Mesenchymal stem cell (in vitro differentiated cells and primary cell): ENCODE results near the gene PYROXD2.

Experiments
- DNase-seq: peaks from one replicate; pipeline ENCODE4 v3.0.0-alpha.2; 2013
- H2AFZ ChIP-seq: one replicate; pipeline ENCODE4 v1.6.1; 2013; ENCODE audit warnings: low read depth, mild to moderate bottlenecking, control low read depth, inconsistent platforms, low read length, moderate library complexity
- H2AK5ac ChIP-seq: 2 replicates; pipeline ENCODE4 v1.6.1; 2013; ENCODE audit warnings: low read length, moderate library complexity, mild to moderate bottlenecking, inconsistent platforms; ENCODE audit not compliant: severe bottlenecking
- H2BK120ac ChIP-seq: one replicate; pipeline ENCODE4 v1.6.1; 2013; ENCODE audit warnings: low read depth, mild to moderate bottlenecking, inconsistent platforms, low read length, moderate library complexity
- H2BK12ac ChIP-seq, 2 experiments: one replicate each; pipeline ENCODE4 v1.6.1; 2013; ENCODE audit warnings: inconsistent platforms in 2 of 2, low read length in 2 of 2, mild to moderate bottlenecking in 2 of 2, moderate library complexity in 2 of 2, control low read depth in 1 of 2
- H2BK15ac ChIP-seq: one replicate; pipeline ENCODE4 v1.6.1; 2013; ENCODE audit warnings: mild to moderate bottlenecking, low read depth, inconsistent platforms; ENCODE audit not compliant: poor library complexity, severe bottlenecking
- H2BK5ac ChIP-seq: 2 replicates; pipeline ENCODE4 v1.6.1; 2013; ENCODE audit warnings: low read depth, mild to moderate bottlenecking, low read length, control low read depth, inconsistent platforms; ENCODE audit not compliant: poor library complexity, severe bottlenecking
- H3K14ac ChIP-seq, 2 experiments: one replicate each; pipeline ENCODE4 v1.6.1; 2013; ENCODE audit warnings: inconsistent platforms in 2 of 2, low read length in 2 of 2, control low read depth in 1 of 2, mild to moderate bottlenecking in 1 of 2, moderate library complexity in 1 of 2
- H3K18ac ChIP-seq, 2 experiments: one replicate each; pipeline ENCODE4 v1.6.1; 2013; ENCODE audit warnings: inconsistent platforms in 2 of 2, low read length in 2 of 2, control low read depth in 1 of 2, low read depth in 1 of 2, mild to moderate bottlenecking in 1 of 2
- H3K23ac ChIP-seq, 2 experiments: one replicate each; pipeline ENCODE4 v1.6.1; 2013; ENCODE audit warnings: inconsistent platforms in 2 of 2, low read length in 2 of 2, mild to moderate bottlenecking in 2 of 2, moderate library complexity in 2 of 2, control low read depth in 1 of 2
- H3K27ac ChIP-seq: 2 replicates; pipeline ENCODE4 v1.5.1; 2013; ENCODE audit warnings: mild to moderate bottlenecking, moderate library complexity, low read length, control low read depth, inconsistent platforms; ENCODE audit not compliant: poor library complexity, severe bottlenecking
- H3K27me3 ChIP-seq, 2 experiments: 2 replicates each; pipeline versions ENCODE4 v1.6.1 to v1.7.0; 2013; ENCODE audit warnings: low read length in 2 of 2, mild to moderate bottlenecking in 2 of 2, moderate library complexity in 2 of 2, control low read depth in 1 of 2, inconsistent platforms in 1 of 2; ENCODE audit not compliant: control insufficient read depth in 1 of 2, insufficient read depth in 1 of 2
- H3K36me3 ChIP-seq, 2 experiments: 2 replicates each; pipeline versions ENCODE4 v1.6.1 to v1.7.0; 2013; ENCODE audit warnings: low read length in 2 of 2, control low read depth in 1 of 2, inconsistent platforms in 1 of 2, low read depth in 1 of 2, mild to moderate bottlenecking in 1 of 2; ENCODE audit not compliant: insufficient read depth in 2 of 2, control insufficient read depth in 1 of 2
- H3K4ac ChIP-seq, 2 experiments: one replicate each; pipeline ENCODE4 v1.6.1; 2013; ENCODE audit warnings: inconsistent platforms in 2 of 2, low read length in 2 of 2, mild to moderate bottlenecking in 2 of 2, moderate library complexity in 2 of 2, control low read depth in 1 of 2, low read depth in 1 of 2
- H3K4me1 ChIP-seq: 2 replicates; pipeline ENCODE4 v1.6.1; 2013; ENCODE audit warnings: low read depth, low read length, control low read depth; ENCODE audit not compliant: control insufficient read depth, insufficient read depth
- H3K4me2 ChIP-seq: 2 replicates; pipeline ENCODE4 v1.6.1; 2013; ENCODE audit warnings: low read length, mild to moderate bottlenecking, inconsistent platforms; ENCODE audit not compliant: poor library complexity, severe bottlenecking
- H3K4me3 ChIP-seq, 2 experiments: 2 replicates each; pipeline versions ENCODE4 v1.5.1 to v1.7.0; 2013; ENCODE audit warnings: low read length in 2 of 2, mild to moderate bottlenecking in 2 of 2, control low read depth in 1 of 2, low read depth in 1 of 2; ENCODE audit not compliant: insufficient read depth in 1 of 2
- H3K79me1 ChIP-seq: replicated peaks from 2 replicates; pipeline ENCODE4 v1.6.1; 2013; ENCODE audit warnings: mild to moderate bottlenecking, control low read depth, low read length, inconsistent platforms; ENCODE audit not compliant: poor library complexity, severe bottlenecking
- H3K9ac ChIP-seq: 2 replicates; pipeline ENCODE4 v1.7.0; 2013; ENCODE audit warnings: mild to moderate bottlenecking, low read length, moderate library complexity
- H3K9me3 ChIP-seq: 2 replicates; pipeline ENCODE4 v1.7.0; 2013; ENCODE audit warnings: mild to moderate bottlenecking, low read length; ENCODE audit not compliant: control insufficient read depth
- H4K8ac ChIP-seq: one replicate; pipeline ENCODE4 v1.6.1; 2013; ENCODE audit warnings: inconsistent platforms, mild to moderate bottlenecking, low read length, moderate library complexity
- H4K91ac ChIP-seq: one replicate; pipeline ENCODE4 v1.6.1; 2013; ENCODE audit warnings: mild to moderate bottlenecking, low read length, inconsistent platforms
- WGBS: methylation state at CpG from one replicate; pipeline ENCODE4 v1.1.7; 2013; ENCODE audit warnings: mixed read lengths; 5-methylcytosine and 5-hydroxymethylcytosine counted together

The PYROXD2 gene

DNA sequence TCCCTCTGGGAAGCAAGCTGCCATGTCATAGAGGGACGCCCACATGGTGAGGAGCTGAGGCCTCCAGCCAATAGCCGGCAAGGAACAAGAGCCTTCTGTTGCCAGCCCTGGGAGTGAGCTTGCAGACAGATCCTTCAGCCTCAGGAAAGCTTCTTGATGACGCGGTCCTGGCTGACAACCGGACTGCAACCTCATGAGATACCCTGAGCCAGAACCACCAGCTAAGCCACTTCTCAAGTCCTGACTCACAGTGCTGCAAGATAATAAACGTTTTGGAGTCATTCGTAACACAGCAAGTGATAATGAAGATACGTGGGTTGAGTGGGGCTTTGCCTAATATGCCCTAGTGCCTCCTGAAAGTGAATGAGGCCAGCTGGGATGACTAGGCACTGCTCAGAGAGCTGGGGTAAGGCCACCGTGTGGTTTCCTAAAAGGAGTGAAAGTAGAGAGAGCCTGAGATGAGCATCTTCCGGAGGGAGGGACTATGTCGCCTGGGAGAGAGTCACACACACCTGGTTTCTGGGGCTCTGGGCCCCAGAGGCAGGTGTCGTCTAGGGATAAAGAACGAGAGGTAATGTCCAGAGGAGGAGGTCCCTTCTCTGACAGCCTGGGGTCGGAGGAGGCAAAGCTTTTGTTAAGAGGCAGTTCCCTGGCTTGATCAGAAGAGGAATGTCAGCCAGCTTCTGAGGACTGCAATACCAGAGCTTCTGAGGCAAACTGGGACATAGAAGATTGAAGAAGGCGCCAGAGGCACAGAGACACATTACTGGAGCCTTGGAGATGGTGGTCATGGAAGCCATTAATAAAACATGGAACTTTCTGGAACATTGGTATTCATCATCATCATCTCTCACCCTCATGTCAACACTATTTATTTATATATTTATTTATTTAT, 53.6 kb downstream of the PYROXD2 start:
- peak; percentile 98 for DNase-seq
- Histone ChIP-seq H3K27ac (no peak overlapping the region), H2BK120ac (no peak overlapping the region), H2BK5ac (no peak overlapping the region), H3K23ac (no peak overlapping the region), H3K4me1 (peaks cover 3% of the 10 kb centered on the region), H3K9me3 (no peaks in the 10 kb centered on the region), H2BK12ac (peak overlapping the region in 1 of 2 experiments; percentile 28), H3K36me3 (no peaks in the 10 kb centered on the region), H3K18ac (no peak overlapping the region), H3K27me3 (peaks cover 0 to under 1% of the 10 kb centered on the region in 2 experiments), H4K91ac (no peak overlapping the region), H4K8ac (peak overlapping the region; percentile 27), H2AFZ (no peak overlapping the region), H2AK5ac (no peak overlapping the region), H3K4me3 (peak overlapping the region in 1 of 2 experiments; percentile 54), H3K4me2 (no peak overlapping the region), H3K79me1 (no peaks in the 10 kb centered on the region), H3K9ac (peak overlapping the region; percentile 70), H2BK15ac (no peak overlapping the region), H3K14ac (no peak overlapping the region), H3K4ac (no peak overlapping the region)
- 55% methylated on average over 14 of the region's 15 CpGs for whole genome bisulfite sequencing

DNA sequence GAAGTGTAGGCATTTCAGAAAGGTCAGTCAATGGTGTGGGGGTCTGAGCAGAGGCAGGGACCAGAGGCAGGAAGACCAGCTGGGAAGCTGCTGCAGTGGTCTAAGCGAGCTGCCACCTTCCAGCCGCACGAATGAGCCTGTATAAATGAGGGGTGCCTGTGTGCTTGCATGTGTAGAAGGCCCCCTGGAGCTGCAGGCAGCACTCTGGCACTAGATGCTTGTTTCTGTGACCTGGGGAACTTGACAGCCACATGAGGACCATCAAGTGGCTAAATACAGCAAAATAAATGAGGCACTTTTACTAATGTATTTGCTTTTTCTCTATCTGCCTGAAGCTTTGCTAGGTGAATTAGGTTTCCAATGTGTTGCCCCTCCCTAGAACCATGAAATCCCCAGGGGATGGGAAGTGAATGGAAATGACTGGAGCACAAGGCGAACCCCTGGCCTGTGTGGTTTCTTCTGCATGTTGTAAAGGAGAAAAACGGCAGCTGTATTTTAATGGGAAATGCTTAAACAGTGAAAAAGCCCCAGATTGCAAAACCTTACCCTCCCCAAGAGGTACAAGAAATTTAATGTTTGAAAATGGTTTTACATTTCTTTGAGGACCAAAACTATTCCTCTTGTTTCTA, 57.7 kb downstream of the PYROXD2 start:
- no peak overlapping the region for H2BK15ac ChIP-seq
- no peak overlapping the region for H3K4ac ChIP-seq

GRCh38 chr10:98354491-98354890, 60.5 kb downstream of the PYROXD2 start:
- no peak overlapping the region for H3K14ac ChIP-seq
- peak overlapping the region in 1 of 2 experiments; percentile 61 for H2BK12ac ChIP-seq
- no peak overlapping the region for H3K4me2 ChIP-seq
- no peak overlapping the region for H2AK5ac ChIP-seq
- H3K36me3 ChIP-seq = no peaks in the 10 kb centered on the region
- H3K4me3 ChIP-seq = no peak overlapping the region
- no peak for DNase-seq
- H3K79me1 ChIP-seq = no peaks in the 10 kb centered on the region
- no peak overlapping the region for H4K8ac ChIP-seq
- WGBS = 80% methylated on average over 3 of the region's 3 CpGs
- H3K27ac ChIP-seq = no peak overlapping the region
- H2BK5ac ChIP-seq = no peak overlapping the region
- no peak overlapping the region for H3K23ac ChIP-seq
- H4K91ac ChIP-seq = no peak overlapping the region
- no peak overlapping the region for H2AFZ ChIP-seq
- no peak overlapping the region for H2BK15ac ChIP-seq
- peaks cover 28 to 43% of the 10 kb centered on the region in 2 experiments for H3K27me3 ChIP-seq
- H3K9me3 ChIP-seq = no peaks in the 10 kb centered on the region
- no peak overlapping the region for H3K9ac ChIP-seq
- no peak overlapping the region for H3K4ac ChIP-seq
- H3K4me1 ChIP-seq = peaks cover under 1% of the 10 kb centered on the region
- H3K18ac ChIP-seq = no peak overlapping the region
- no peak overlapping the region for H2BK120ac ChIP-seq

More for the DNA sequence above, 57.7 kb downstream of the PYROXD2 start:
- no peak overlapping the region for H2BK120ac ChIP-seq
- H3K27ac ChIP-seq = no peak overlapping the region
- no peaks in the 10 kb centered on the region for H3K9me3 ChIP-seq
- H4K8ac ChIP-seq = peak overlapping the region; percentile 27
- peaks cover 25 to 28% of the 10 kb centered on the region in 2 experiments for H3K27me3 ChIP-seq
- H2AFZ ChIP-seq = no peak overlapping the region
- H3K4me2 ChIP-seq = no peak overlapping the region
- no peaks in the 10 kb centered on the region for H3K79me1 ChIP-seq
- no peak overlapping the region for H2BK5ac ChIP-seq
- no peak overlapping the region for H4K91ac ChIP-seq
- peak overlapping the region in 1 of 2 experiments; percentile 78 for H3K18ac ChIP-seq
- H3K23ac ChIP-seq = peak overlapping the region in 1 of 2 experiments; percentile 64
- no peak overlapping the region for H2AK5ac ChIP-seq
- H3K14ac ChIP-seq = peak overlapping the region in 1 of 2 experiments; percentile 94
- no peaks in the 10 kb centered on the region for H3K36me3 ChIP-seq
- H2BK12ac ChIP-seq = peak overlapping the region in 1 of 2 experiments; percentile 93
- H3K4me1 ChIP-seq = no peaks in the 10 kb centered on the region
- H3K9ac ChIP-seq = peak overlapping the region; percentile 34
- DNase-seq = peak; percentile 74
- 60% methylated on average over 4 of the region's 5 CpGs for WGBS
- no peak overlapping the region for H3K4me3 ChIP-seq

DNA sequence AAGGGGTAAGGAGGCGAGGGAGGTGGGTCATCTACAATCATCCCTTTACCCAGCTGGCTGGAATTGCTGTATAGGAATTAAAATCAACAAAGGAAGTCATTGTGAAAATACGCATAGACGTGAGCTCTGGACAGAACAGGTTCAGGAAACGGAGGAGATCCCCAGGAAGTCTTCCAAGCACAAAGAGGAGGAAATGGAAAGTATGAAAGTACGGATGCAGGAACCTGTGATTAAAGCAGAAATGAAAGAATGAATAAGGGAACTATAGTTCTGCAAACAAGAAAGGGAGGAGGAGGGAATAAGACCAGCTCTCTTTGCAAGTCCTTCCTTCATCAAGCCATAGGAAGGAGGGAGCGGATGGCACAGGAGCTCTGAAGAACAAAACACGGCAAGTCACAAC, 61.8 kb downstream of the PYROXD2 start:
- H4K8ac ChIP-seq = no peak overlapping the region
- peak overlapping the region in 1 of 2 experiments; percentile 26 for H3K4me3 ChIP-seq
- H3K36me3 ChIP-seq = no peaks in the 10 kb centered on the region
- H2BK12ac ChIP-seq = no peak overlapping the region
- H3K23ac ChIP-seq = no peak overlapping the region
- H3K4ac ChIP-seq = no peak overlapping the region
- no peak overlapping the region for H3K9ac ChIP-seq
- H4K91ac ChIP-seq = no peak overlapping the region
- peaks cover 5% of the 10 kb centered on the region for H3K4me1 ChIP-seq
- no peak overlapping the region for H2AFZ ChIP-seq
- H2BK15ac ChIP-seq = no peak overlapping the region
- WGBS = 82% methylated on average over 7 of the region's 7 CpGs
- H3K27ac ChIP-seq = no peak overlapping the region
- no peak overlapping the region for H2AK5ac ChIP-seq
- H2BK120ac ChIP-seq = no peak overlapping the region
- no peak overlapping the region for H2BK5ac ChIP-seq
- no peak overlapping the region for H3K14ac ChIP-seq
- no peaks in the 10 kb centered on the region for H3K79me1 ChIP-seq
- H3K27me3 ChIP-seq = peaks cover 28 to 43% of the 10 kb centered on the region in 2 experiments
- H3K4me2 ChIP-seq = no peak overlapping the region
- no peak for DNase-seq
- no peak overlapping the region for H3K18ac ChIP-seq
- peaks cover 5% of the 10 kb centered on the region for H3K9me3 ChIP-seq
